H9 (cell line): ENCODE measurements around the gene PPARA. TPM values are rescaled to one million over a fixed set of nuclear protein-coding genes. Genes with fewer than 3 reads are reported as not detected.
A peak's percentile ranks its signal among the peaks of the same experiment; 100 is the strongest.

Source experiments
- DNase-seq: peaks from one replicate; pipeline ENCODE4 v3.0.0-alpha.2; 2017
- H2AFZ ChIP-seq: one replicate; pipeline ENCODE4 v1.6.1; 2013; ENCODE audit warnings: mild to moderate bottlenecking, low read length, control low read depth, moderate library complexity
- H2AK5ac ChIP-seq: 2 replicates; pipeline ENCODE4 v1.6.1; 2013; ENCODE audit warnings: low read length, control low read depth, mixed read lengths; ENCODE audit not compliant: insufficient read length
- H2BK120ac ChIP-seq: one replicate; pipeline ENCODE4 v1.6.1; 2013; ENCODE audit warnings: low read depth, mild to moderate bottlenecking, low read length, control low read depth, inconsistent platforms; ENCODE audit not compliant: poor library complexity, severe bottlenecking
- H2BK12ac ChIP-seq: 2 replicates; pipeline ENCODE4 v1.6.1; 2013; ENCODE audit warnings: low read length, control low read depth, mixed read lengths, low read depth; ENCODE audit not compliant: insufficient read length
- H2BK15ac ChIP-seq: 2 replicates; pipeline ENCODE4 v1.6.1; 2013; ENCODE audit warnings: low read depth, low read length, control low read depth
- H2BK20ac ChIP-seq: one replicate; pipeline ENCODE4 v1.6.1; 2013; ENCODE audit warnings: low read depth, mild to moderate bottlenecking, low read length, control low read depth, inconsistent platforms; ENCODE audit not compliant: poor library complexity, severe bottlenecking
- H2BK5ac ChIP-seq: 2 replicates; pipeline ENCODE4 v1.6.1; 2013; ENCODE audit warnings: low read length, control low read depth, mixed read lengths; ENCODE audit not compliant: insufficient read length
- H3K14ac ChIP-seq: 2 replicates; pipeline ENCODE4 v1.6.1; 2013; ENCODE audit warnings: low read length, control low read depth; ENCODE audit not compliant: insufficient read depth
- H3K18ac ChIP-seq: 2 replicates; pipeline ENCODE4 v1.6.1; 2013; ENCODE audit warnings: low read depth, mild to moderate bottlenecking, mixed read lengths, low read length, control low read depth; ENCODE audit not compliant: insufficient read length
- H3K23ac ChIP-seq: 2 replicates; pipeline ENCODE4 v1.6.1; 2013; ENCODE audit warnings: low read length, control low read depth, mixed read lengths, low read depth; ENCODE audit not compliant: insufficient read length
- H3K23me2 ChIP-seq: 2 replicates; pipeline ENCODE4 v1.6.1; 2013; ENCODE audit warnings: low read depth, mild to moderate bottlenecking, mixed read lengths, low read length, control low read depth; ENCODE audit not compliant: insufficient read length, poor library complexity, severe bottlenecking
- H3K27ac ChIP-seq: 2 replicates; pipeline ENCODE4 v1.5.1; 2013; ENCODE audit warnings: low read length, control low read depth, mixed read lengths, low read depth; ENCODE audit not compliant: insufficient read length
- H3K27me3 ChIP-seq: 2 replicates; pipeline ENCODE4 v1.6.1; 2013; ENCODE audit warnings: low read length, control low read depth, inconsistent platforms; ENCODE audit not compliant: insufficient read depth
- H3K4ac ChIP-seq: 2 replicates; pipeline ENCODE4 v1.6.1; 2013; ENCODE audit warnings: low read depth, mild to moderate bottlenecking, control low read depth, inconsistent platforms, low read length, moderate library complexity
- H3K4me1 ChIP-seq: 2 replicates; pipeline ENCODE4 v1.6.1; 2013; ENCODE audit warnings: low read length, control low read depth, inconsistent platforms; ENCODE audit not compliant: insufficient read depth
- H3K4me2 ChIP-seq: 2 replicates; pipeline ENCODE4 v1.6.1; 2013; ENCODE audit warnings: low read length, control low read depth, mixed read lengths; ENCODE audit not compliant: insufficient read length, insufficient read depth
- H3K56ac ChIP-seq: 2 replicates; pipeline ENCODE4 v1.6.1; 2013; ENCODE audit warnings: low read depth, mild to moderate bottlenecking, mixed read lengths, low read length, control low read depth; ENCODE audit not compliant: insufficient read length
- H3K79me1 ChIP-seq: 2 replicates; pipeline ENCODE4 v1.6.1; 2013; ENCODE audit warnings: low read depth, mild to moderate bottlenecking, moderate library complexity, low read length, control low read depth, inconsistent platforms; ENCODE audit not compliant: insufficient read depth, poor library complexity, severe bottlenecking
- H3K79me2 ChIP-seq: 2 replicates; pipeline ENCODE4 v1.6.1; 2013; ENCODE audit warnings: low read length, control low read depth, inconsistent platforms; ENCODE audit not compliant: insufficient read depth
- H3K9ac ChIP-seq: 2 replicates; pipeline ENCODE4 v1.6.1; 2013; ENCODE audit warnings: low read length, control low read depth, mixed read lengths; ENCODE audit not compliant: insufficient read length; ENCODE audit errors: extremely low read depth
- H3K9me3 ChIP-seq: one replicate; pipeline ENCODE4 v1.6.1; 2013; ENCODE audit warnings: low read depth, low read length, inconsistent platforms; ENCODE audit not compliant: control insufficient read depth
- H3T11ph ChIP-seq: one replicate; pipeline ENCODE4 v1.6.1; 2013; ENCODE audit warnings: mild to moderate bottlenecking, low read length, control low read depth, inconsistent platforms
- H4K20me1 ChIP-seq: one replicate; pipeline ENCODE4 v1.6.1; 2013; ENCODE audit not compliant: control insufficient read depth, insufficient read length, insufficient read depth
- H4K5ac ChIP-seq: 2 replicates; pipeline ENCODE4 v1.6.1; 2013; ENCODE audit warnings: low read depth, mild to moderate bottlenecking, mixed read lengths, low read length, control low read depth; ENCODE audit not compliant: insufficient read length
- H4K8ac ChIP-seq: replicated peaks from 2 replicates; pipeline ENCODE4 v1.6.1; 2013; ENCODE audit warnings: low read length, control low read depth, mixed read lengths, low read depth; ENCODE audit not compliant: insufficient read length
- H4K91ac ChIP-seq: 2 replicates; pipeline ENCODE4 v1.6.1; 2013; ENCODE audit warnings: low read depth, mild to moderate bottlenecking, moderate library complexity, mixed read lengths, low read length, control low read depth; ENCODE audit not compliant: insufficient read length
- H3K27ac Mint-ChIP-seq, 3 experiments: 2 replicates in 2 of 3; 3 replicates in 1 of 3; pipeline ENCODE4 v1.8.0; 2020 to 2021; ENCODE audit warnings: mixed read lengths in 3 of 3, mild to moderate bottlenecking in 1 of 3, moderate library complexity in 1 of 3
- H3K27me3 Mint-ChIP-seq: 2 replicates; pipeline ENCODE4 v1.8.0; 2021; ENCODE audit warnings: low read depth, mild to moderate bottlenecking, moderate library complexity, mixed read lengths
- H3K36me3 Mint-ChIP-seq, 3 experiments: 2 replicates in 2 of 3; 3 replicates in 1 of 3; pipeline ENCODE4 v1.8.0; 2020 to 2021; ENCODE audit warnings: low read depth in 3 of 3, mixed read lengths in 3 of 3; ENCODE audit not compliant: insufficient read depth in 1 of 3
- H3K4me1 Mint-ChIP-seq, 2 experiments: 2 replicates each; pipeline ENCODE4 v1.8.0; 2020; ENCODE audit warnings: mixed read lengths in 2 of 2
- H3K4me3 Mint-ChIP-seq, 2 experiments: 2 replicates in 1 of 2; 3 replicates in 1 of 2; pipeline ENCODE4 v1.8.0; 2020 to 2021; ENCODE audit warnings: mild to moderate bottlenecking in 2 of 2, mixed read lengths in 2 of 2, moderate library complexity in 1 of 2
- H3K9me3 Mint-ChIP-seq, 2 experiments: 2 replicates in 1 of 2; 3 replicates in 1 of 2; pipeline ENCODE4 v1.8.0; 2020; ENCODE audit warnings: mild to moderate bottlenecking in 2 of 2, mixed read lengths in 2 of 2, moderate library complexity in 1 of 2
- WGBS: extraction: QIAGEN DNeasy Blood & Tissue Kit; methylation state at CpG from one replicate; pipeline ENCODE4 v1.1.7; 2013; ENCODE audit warnings: missing lambda C conversion rate, low lambda C conversion rate, mixed read lengths; ENCODE audit not compliant: insufficient read length; ENCODE audit errors: extremely low coverage; 5-methylcytosine and 5-hydroxymethylcytosine counted together
- total RNA-seq: library from RNA; stranded (reverse); gene quantifications from 2 replicates; pipeline ENCODE4 v1.2.1, GENCODE V29; 2021
- TF ChIP-seq, protein P1 (sequence below): fragments of 200-600 bp; sonication (generic); conservative IDR thresholded peaks from 3 replicates; pipeline ENCODE4 v1.8.0; 2021; ENCODE audit warnings: antibody characterized with exemption, mild to moderate bottlenecking

PPARA gene
- total RNA-seq, 1 experiment from 2014 or later = 7.3 TPM

DNA sequence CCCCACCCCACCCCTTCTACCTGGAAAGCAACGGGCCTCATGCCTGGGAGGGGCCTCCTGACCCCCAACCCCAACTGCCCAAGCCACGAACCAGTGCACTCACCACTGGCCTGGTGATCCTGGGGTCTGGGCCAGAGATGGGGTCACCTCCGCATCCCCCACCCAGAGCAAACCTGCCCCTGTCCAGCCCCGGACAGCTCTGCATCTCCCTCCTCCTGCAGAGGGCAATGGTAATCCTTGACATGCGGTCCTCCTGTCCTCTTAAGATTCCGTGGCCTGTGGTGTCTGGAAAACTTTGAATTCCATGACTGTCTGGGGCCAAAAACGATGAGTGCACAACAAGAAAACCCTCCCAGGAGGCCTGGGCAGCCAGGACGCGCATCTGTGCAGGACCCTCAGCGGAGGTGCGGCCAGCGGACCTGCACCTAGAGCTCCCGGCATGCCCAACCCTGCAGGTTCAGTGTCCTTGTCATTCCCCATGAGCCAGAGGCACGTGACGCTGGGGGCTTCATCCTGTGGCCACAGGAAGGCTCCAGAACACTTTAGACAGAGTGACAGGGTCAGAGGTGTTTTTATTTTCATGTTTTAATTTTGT lies 16.1 kb upstream of the PPARA start:
- no peak overlapping the region for H2AK5ac ChIP-seq
- H3K27ac Mint-ChIP-seq = peak overlapping the region in 1 of 3 experiments; percentile 24; a peak in 1 of 7 replicates
- H2BK20ac ChIP-seq = no peak overlapping the region
- H3K27me3 Mint-ChIP-seq = no peaks in the 10 kb centered on the region
- no peak overlapping the region for H4K5ac ChIP-seq
- TF ChIP-seq, protein P1, sequence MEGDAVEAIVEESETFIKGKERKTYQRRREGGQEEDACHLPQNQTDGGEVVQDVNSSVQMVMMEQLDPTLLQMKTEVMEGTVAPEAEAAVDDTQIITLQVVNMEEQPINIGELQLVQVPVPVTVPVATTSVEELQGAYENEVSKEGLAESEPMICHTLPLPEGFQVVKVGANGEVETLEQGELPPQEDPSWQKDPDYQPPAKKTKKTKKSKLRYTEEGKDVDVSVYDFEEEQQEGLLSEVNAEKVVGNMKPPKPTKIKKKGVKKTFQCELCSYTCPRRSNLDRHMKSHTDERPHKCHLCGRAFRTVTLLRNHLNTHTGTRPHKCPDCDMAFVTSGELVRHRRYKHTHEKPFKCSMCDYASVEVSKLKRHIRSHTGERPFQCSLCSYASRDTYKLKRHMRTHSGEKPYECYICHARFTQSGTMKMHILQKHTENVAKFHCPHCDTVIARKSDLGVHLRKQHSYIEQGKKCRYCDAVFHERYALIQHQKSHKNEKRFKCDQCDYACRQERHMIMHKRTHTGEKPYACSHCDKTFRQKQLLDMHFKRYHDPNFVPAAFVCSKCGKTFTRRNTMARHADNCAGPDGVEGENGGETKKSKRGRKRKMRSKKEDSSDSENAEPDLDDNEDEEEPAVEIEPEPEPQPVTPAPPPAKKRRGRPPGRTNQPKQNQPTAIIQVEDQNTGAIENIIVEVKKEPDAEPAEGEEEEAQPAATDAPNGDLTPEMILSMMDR = no peak
- H3K4me1 Mint-ChIP-seq = no peaks in the 10 kb centered on the region; a peak in 1 of 4 replicates
- H3K9ac ChIP-seq = no peak overlapping the region
- no peak overlapping the region for H2BK5ac ChIP-seq
- no peaks in the 10 kb centered on the region for H3K79me1 ChIP-seq
- no peak overlapping the region for H2AFZ ChIP-seq
- DNase-seq = no peak
- H3K9me3 Mint-ChIP-seq = no peaks in the 10 kb centered on the region
- no peak overlapping the region for H4K8ac ChIP-seq
- no peak overlapping the region for H2BK12ac ChIP-seq
- H3K23me2 ChIP-seq = no peaks in the 10 kb centered on the region
- no peak overlapping the region for H3K14ac ChIP-seq
- no peaks in the 10 kb centered on the region for H3K36me3 Mint-ChIP-seq
- H3K4me3 Mint-ChIP-seq = no peak overlapping the region
- no peak overlapping the region for H2BK15ac ChIP-seq
- no peak overlapping the region for H3K18ac ChIP-seq
- no peaks in the 10 kb centered on the region for H3K4me1 ChIP-seq
- H3K56ac ChIP-seq = no peak overlapping the region
- no peak overlapping the region for H3K27ac ChIP-seq
- no peak overlapping the region for H2BK120ac ChIP-seq
- WGBS = no CpG with 5 or more reads among the region's 15 CpGs
- H3K4ac ChIP-seq = no peak overlapping the region
- no peaks in the 10 kb centered on the region for H3K79me2 ChIP-seq
- H3K9me3 ChIP-seq = no peaks in the 10 kb centered on the region
- no peak overlapping the region for H3K4me2 ChIP-seq
- H3T11ph ChIP-seq = no peak overlapping the region
- H4K91ac ChIP-seq = no peak overlapping the region
- H4K20me1 ChIP-seq = no peaks in the 10 kb centered on the region
- no peak overlapping the region for H3K23ac ChIP-seq
- H3K27me3 ChIP-seq = no peaks in the 10 kb centered on the region
